ENCODE data around the gene SPTLC3. TPM values are rescaled to one million over a fixed set of nuclear protein-coding genes. Genes with fewer than 3 reads are reported as not detected.

The SPTLC3 gene
- total and polyA plus RNA-seq, 4 donors = 1.4 to 12.1 (median 2.9) TPM

GRCh38 chr20:13158369-13158768, 149.6 kb downstream of the SPTLC3 start:
- H3K27me3 ChIP-seq (ENCODE audit: control insufficient read depth in 1 of 2, insufficient read depth in 2 of 2, low read length in 1 of 2) = no peaks in the 10 kb centered on the region
- DNase-seq (no peak), ATAC-seq (ENCODE audit: low FRiP score) (peak; percentile 41)
- peaks cover 0 to 9% of the 10 kb centered on the region in 2 donors for H3K4me1 ChIP-seq (ENCODE audit: control insufficient read depth in 1 of 2, insufficient read depth in 2 of 2, low read length in 2 of 2)
- no peak overlapping the region for H3K27ac ChIP-seq (ENCODE audit: low read depth in 1 of 2, low read length in 2 of 2)
- no peaks in the 10 kb centered on the region for H3K9me3 ChIP-seq (ENCODE audit: control insufficient read depth, low read length)
- no peak overlapping the region for H3K4me3 ChIP-seq (ENCODE audit: low read length in 2 of 2)
- 4 to 12% methylated on average over 4 of the region's 4 CpGs for WGBS, 2 donors
- no peaks in the 10 kb centered on the region for H3K36me3 ChIP-seq (ENCODE audit: control insufficient read depth in 1 of 2, insufficient read depth in 2 of 2, low read length in 1 of 2)
- intact Hi-C loops (cut with DNase I) = no loop called here

DNA sequence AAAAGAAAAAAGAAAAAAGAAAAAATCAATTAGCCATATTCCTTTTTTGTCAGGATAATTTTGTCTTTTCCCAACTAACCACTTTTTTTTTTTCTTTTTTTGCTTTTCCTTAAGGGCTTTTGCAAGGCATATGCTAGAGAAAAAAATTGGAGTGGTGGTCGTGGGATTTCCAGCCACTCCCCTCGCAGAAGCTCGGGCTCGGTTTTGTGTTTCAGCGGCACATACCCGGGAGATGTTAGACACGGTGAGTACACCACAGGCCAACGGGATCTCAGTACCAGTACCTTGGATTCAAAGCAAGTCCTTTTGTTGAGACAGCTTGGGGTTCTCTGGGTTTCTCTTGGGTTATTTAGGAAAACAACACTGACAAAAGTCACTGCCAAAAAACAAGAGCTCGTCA, 151.1 kb downstream of the SPTLC3 start:
- no peak for DNase-seq
- 91 to 95% methylated on average over 9 of the region's 9 CpGs for whole genome bisulfite sequencing, 2 donors
- Histone ChIP-seq H3K9me3 (ENCODE audit: control insufficient read depth, low read length) (no peaks in the 10 kb centered on the region), H3K27me3 (ENCODE audit: control insufficient read depth in 1 of 2, insufficient read depth in 2 of 2, low read length in 1 of 2) (no peaks in the 10 kb centered on the region), H3K27ac (ENCODE audit: low read depth in 1 of 2, low read length in 2 of 2) (no peak overlapping the region), H3K4me3 (ENCODE audit: low read length in 2 of 2) (no peak overlapping the region), H3K4me1 (ENCODE audit: control insufficient read depth in 1 of 2, insufficient read depth in 2 of 2, low read length in 2 of 2) (peaks cover 0 to 9% of the 10 kb centered on the region in 2 donors), H3K36me3 (ENCODE audit: control insufficient read depth in 1 of 2, insufficient read depth in 2 of 2, low read length in 1 of 2) (no peaks in the 10 kb centered on the region)
- intact Hi-C loops (cut with DNase I) = no loop called here
- no peak for ATAC-seq (ENCODE audit: low FRiP score)

DNA sequence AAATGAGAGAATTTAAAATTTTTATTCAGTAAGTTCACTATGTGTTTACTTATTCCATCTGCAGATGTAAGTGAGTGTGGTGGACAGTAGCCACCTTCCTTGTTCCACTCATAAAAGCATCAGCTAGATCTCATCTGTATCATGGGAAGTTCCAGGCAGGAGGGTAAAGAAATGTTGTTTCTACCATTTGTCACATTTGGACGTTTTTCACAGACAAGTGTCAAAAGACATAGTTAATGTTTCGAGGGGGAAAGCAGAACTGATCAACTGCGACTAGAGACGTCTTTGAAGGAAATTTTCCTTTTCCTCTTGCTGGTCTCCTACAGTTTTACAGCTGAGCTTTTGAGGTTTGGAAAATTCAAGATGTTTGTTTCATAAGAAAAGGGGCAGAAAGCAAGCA, 156.4 kb downstream of the SPTLC3 start:
- no peak overlapping the region for H3K4me3 ChIP-seq (ENCODE audit: low read length in 2 of 2)
- intact Hi-C loops (cut with DNase I) = no loop called here
- H3K4me1 ChIP-seq (ENCODE audit: control insufficient read depth in 1 of 2, insufficient read depth in 2 of 2, low read length in 2 of 2) = no peaks in the 10 kb centered on the region
- no peak for ATAC-seq (ENCODE audit: low FRiP score)
- 69 to 72% methylated on average over 4 of the region's 4 CpGs for WGBS, 2 donors
- H3K27ac ChIP-seq (ENCODE audit: low read depth in 1 of 2, low read length in 2 of 2) = no peak overlapping the region
- no peaks in the 10 kb centered on the region for H3K27me3 ChIP-seq (ENCODE audit: control insufficient read depth in 1 of 2, insufficient read depth in 2 of 2, low read length in 1 of 2)
- no peaks in the 10 kb centered on the region for H3K36me3 ChIP-seq (ENCODE audit: control insufficient read depth in 1 of 2, insufficient read depth in 2 of 2, low read length in 1 of 2)
- no peak for DNase-seq
- no peaks in the 10 kb centered on the region for H3K9me3 ChIP-seq (ENCODE audit: control insufficient read depth, low read length)

DNA sequence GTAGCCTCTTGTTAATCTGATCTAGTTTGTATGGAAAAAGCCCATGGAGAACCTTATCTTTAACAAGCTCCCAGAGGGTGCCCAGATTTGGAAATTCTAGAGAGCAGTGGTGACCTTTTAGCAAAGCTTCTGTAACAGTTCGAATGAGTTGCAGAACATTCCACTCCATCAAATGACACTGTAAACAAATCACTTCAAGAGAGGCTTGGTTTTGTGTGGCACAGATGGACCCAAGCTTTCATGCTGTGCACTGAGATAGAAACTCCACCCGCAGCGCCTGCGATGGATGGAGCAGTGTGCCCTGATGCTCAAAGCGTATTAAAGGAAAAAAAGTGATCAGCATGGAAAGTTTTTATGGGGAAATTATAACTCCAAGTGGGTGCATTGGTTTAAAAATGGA, 157.2 kb downstream of the SPTLC3 start:
- Histone ChIP-seq H3K4me1 (ENCODE audit: control insufficient read depth in 1 of 2, insufficient read depth in 2 of 2, low read length in 2 of 2) (no peaks in the 10 kb centered on the region), H3K9me3 (ENCODE audit: control insufficient read depth, low read length) (no peaks in the 10 kb centered on the region), H3K4me3 (ENCODE audit: low read length in 2 of 2) (no peak overlapping the region), H3K36me3 (ENCODE audit: control insufficient read depth in 1 of 2, insufficient read depth in 2 of 2, low read length in 1 of 2) (no peaks in the 10 kb centered on the region), H3K27ac (ENCODE audit: low read depth in 1 of 2, low read length in 2 of 2) (no peak overlapping the region), H3K27me3 (ENCODE audit: control insufficient read depth in 1 of 2, insufficient read depth in 2 of 2, low read length in 1 of 2) (no peaks in the 10 kb centered on the region)
- ATAC-seq (ENCODE audit: low FRiP score) = no peak
- intact Hi-C loops (cut with DNase I) = no loop called here
- DNase-seq = no peak
- 84 to 85% methylated on average over 5 of the region's 5 CpGs for WGBS, 2 donors

GRCh38 chr20:13166437-13166836, 157.7 kb downstream of the SPTLC3 start:
- no peak for ATAC-seq (ENCODE audit: low FRiP score)
- H3K27ac ChIP-seq (ENCODE audit: low read depth in 1 of 2, low read length in 2 of 2) = no peak overlapping the region
- no peak overlapping the region for H3K4me3 ChIP-seq (ENCODE audit: low read length in 2 of 2)
- no peaks in the 10 kb centered on the region for H3K4me1 ChIP-seq (ENCODE audit: control insufficient read depth in 1 of 2, insufficient read depth in 2 of 2, low read length in 2 of 2)
- intact Hi-C loops (cut with DNase I) = no loop called here
- 93 to 96% methylated on average over 3 of the region's 3 CpGs for WGBS, 2 donors
- H3K36me3 ChIP-seq (ENCODE audit: control insufficient read depth in 1 of 2, insufficient read depth in 2 of 2, low read length in 1 of 2) = no peaks in the 10 kb centered on the region
- no peaks in the 10 kb centered on the region for H3K9me3 ChIP-seq (ENCODE audit: control insufficient read depth, low read length)
- no peaks in the 10 kb centered on the region for H3K27me3 ChIP-seq (ENCODE audit: control insufficient read depth in 1 of 2, insufficient read depth in 2 of 2, low read length in 1 of 2)
- no peak for DNase-seq

DNA sequence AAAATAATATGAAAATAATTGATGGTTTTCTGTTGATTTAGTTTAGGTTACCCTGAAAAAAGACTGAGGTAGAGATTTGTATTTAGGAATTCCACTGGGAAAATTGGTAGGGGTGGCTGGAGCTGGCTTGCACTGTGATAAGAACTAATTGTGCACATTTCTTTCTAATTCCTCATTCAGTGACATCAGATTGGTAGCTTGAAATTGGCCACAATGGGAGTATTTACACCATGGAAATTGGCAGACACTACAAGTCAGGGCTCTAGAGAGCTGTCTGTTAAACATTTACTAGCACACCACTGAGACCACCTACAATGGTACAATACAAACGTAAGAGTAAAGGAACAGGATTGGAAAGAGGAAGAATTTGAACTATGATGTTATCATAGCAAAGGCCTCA, 160.3 kb downstream of the SPTLC3 start:
- Histone ChIP-seq H3K36me3 (ENCODE audit: control insufficient read depth in 1 of 2, insufficient read depth in 2 of 2, low read length in 1 of 2) (no peaks in the 10 kb centered on the region), H3K27me3 (ENCODE audit: control insufficient read depth in 1 of 2, insufficient read depth in 2 of 2, low read length in 1 of 2) (no peaks in the 10 kb centered on the region), H3K4me3 (ENCODE audit: low read length in 2 of 2) (no peak overlapping the region), H3K9me3 (ENCODE audit: control insufficient read depth, low read length) (no peaks in the 10 kb centered on the region), H3K4me1 (ENCODE audit: control insufficient read depth in 1 of 2, insufficient read depth in 2 of 2, low read length in 2 of 2) (no peaks in the 10 kb centered on the region), H3K27ac (ENCODE audit: low read depth in 1 of 2, low read length in 2 of 2) (no peak overlapping the region)
- WGBS, 2 donors = 67 to 70% methylated on average over 1 of the region's 1 CpG
- no peak for DNase-seq
- intact Hi-C loops (cut with DNase I) = no loop called here
- no peak for ATAC-seq (ENCODE audit: low FRiP score)

- DNase-seq = no peak
- no peaks in the 10 kb centered on the region for H3K36me3 ChIP-seq (ENCODE audit: control insufficient read depth in 1 of 2, insufficient read depth in 2 of 2, low read length in 1 of 2)
- no peak for ATAC-seq (ENCODE audit: low FRiP score)
- H3K9me3 ChIP-seq (ENCODE audit: control insufficient read depth, low read length) = no peaks in the 10 kb centered on the region
- 73 to 76% methylated on average over 3 of the region's 3 CpGs for WGBS, 2 donors
- no peaks in the 10 kb centered on the region for H3K27me3 ChIP-seq (ENCODE audit: control insufficient read depth in 1 of 2, insufficient read depth in 2 of 2, low read length in 1 of 2)
- no peaks in the 10 kb centered on the region for H3K4me1 ChIP-seq (ENCODE audit: control insufficient read depth in 1 of 2, insufficient read depth in 2 of 2, low read length in 2 of 2)
- no peak overlapping the region for H3K27ac ChIP-seq (ENCODE audit: low read depth in 1 of 2, low read length in 2 of 2)
- no peak overlapping the region for H3K4me3 ChIP-seq (ENCODE audit: low read length in 2 of 2)
- intact Hi-C loops (cut with DNase I) = no loop called here
Observed at GRCh38 chr20:13170771-13171170, 162.0 kb downstream of the SPTLC3 start.

DNA sequence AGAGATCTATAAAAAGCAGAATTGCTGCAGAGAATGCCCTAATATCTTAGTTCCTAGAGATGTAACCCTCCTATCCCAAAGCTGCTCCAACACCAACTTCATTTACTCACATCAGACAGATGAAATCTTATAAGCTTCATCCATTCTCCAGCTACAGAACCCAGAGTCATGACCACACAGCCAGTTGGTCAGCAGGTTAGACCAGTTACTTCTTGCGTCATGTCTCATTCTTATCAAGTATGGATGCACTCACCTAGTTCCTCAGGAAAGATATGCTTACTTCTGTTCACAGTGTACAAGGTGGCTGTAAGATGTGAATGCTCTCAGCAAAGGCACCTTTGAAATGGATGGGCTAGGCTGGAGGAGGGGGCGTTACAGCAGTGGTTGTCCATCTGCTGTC, 164.4 kb downstream of the SPTLC3 start:
- intact Hi-C loops (cut with DNase I) = no loop called here
- H3K4me1 ChIP-seq (ENCODE audit: control insufficient read depth in 1 of 2, insufficient read depth in 2 of 2, low read length in 2 of 2) = no peaks in the 10 kb centered on the region
- ATAC-seq (ENCODE audit: low FRiP score) = no peak
- WGBS, 2 donors = 62 to 70% methylated on average over 2 of the region's 2 CpGs
- H3K4me3 ChIP-seq (ENCODE audit: low read length in 2 of 2) = no peak overlapping the region
- no peaks in the 10 kb centered on the region for H3K36me3 ChIP-seq (ENCODE audit: control insufficient read depth in 1 of 2, insufficient read depth in 2 of 2, low read length in 1 of 2)
- H3K27me3 ChIP-seq (ENCODE audit: control insufficient read depth in 1 of 2, insufficient read depth in 2 of 2, low read length in 1 of 2) = no peaks in the 10 kb centered on the region
- H3K9me3 ChIP-seq (ENCODE audit: control insufficient read depth, low read length) = no peaks in the 10 kb centered on the region
- H3K27ac ChIP-seq (ENCODE audit: low read depth in 1 of 2, low read length in 2 of 2) = no peak overlapping the region
- DNase-seq = no peak

DNA sequence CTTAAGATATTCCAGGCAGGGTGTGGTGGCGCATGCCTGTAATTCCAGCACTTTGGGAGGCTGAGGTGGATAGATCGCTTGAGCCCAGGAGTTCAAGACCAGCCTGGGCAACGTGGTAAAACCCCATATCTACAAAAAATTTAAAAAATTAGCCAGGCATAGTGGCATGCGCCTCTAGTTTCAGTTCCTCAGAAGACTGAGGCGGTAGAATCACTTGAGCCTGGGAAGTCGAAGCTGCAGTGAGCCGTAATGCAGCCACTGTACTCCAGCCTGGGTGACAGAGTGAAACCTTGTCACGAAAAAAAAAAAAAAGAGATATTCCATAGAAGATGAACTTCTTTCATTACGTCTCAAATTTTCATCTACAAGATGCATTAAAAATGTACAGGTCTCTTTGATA, 165.6 kb downstream of the SPTLC3 start:
- Histone ChIP-seq H3K36me3 (ENCODE audit: control insufficient read depth in 1 of 2, insufficient read depth in 2 of 2, low read length in 1 of 2) (no peaks in the 10 kb centered on the region), H3K27me3 (ENCODE audit: control insufficient read depth in 1 of 2, insufficient read depth in 2 of 2, low read length in 1 of 2) (no peaks in the 10 kb centered on the region), H3K9me3 (ENCODE audit: control insufficient read depth, low read length) (no peaks in the 10 kb centered on the region), H3K27ac (ENCODE audit: low read depth in 1 of 2, low read length in 2 of 2) (no peak overlapping the region), H3K4me1 (ENCODE audit: control insufficient read depth in 1 of 2, insufficient read depth in 2 of 2, low read length in 2 of 2) (no peaks in the 10 kb centered on the region), H3K4me3 (ENCODE audit: low read length in 2 of 2) (no peak overlapping the region)
- DNase-seq (no peak), ATAC-seq (ENCODE audit: low FRiP score) (no peak)
- 89 to 93% methylated on average over 9 of the region's 9 CpGs for WGBS, 2 donors
- intact Hi-C loops (cut with DNase I) = no loop called here

All from aorta (tissue), 5 donors.